ENCODE measurements around the gene CYP26A1.

CYP26A1 gene

DNA sequence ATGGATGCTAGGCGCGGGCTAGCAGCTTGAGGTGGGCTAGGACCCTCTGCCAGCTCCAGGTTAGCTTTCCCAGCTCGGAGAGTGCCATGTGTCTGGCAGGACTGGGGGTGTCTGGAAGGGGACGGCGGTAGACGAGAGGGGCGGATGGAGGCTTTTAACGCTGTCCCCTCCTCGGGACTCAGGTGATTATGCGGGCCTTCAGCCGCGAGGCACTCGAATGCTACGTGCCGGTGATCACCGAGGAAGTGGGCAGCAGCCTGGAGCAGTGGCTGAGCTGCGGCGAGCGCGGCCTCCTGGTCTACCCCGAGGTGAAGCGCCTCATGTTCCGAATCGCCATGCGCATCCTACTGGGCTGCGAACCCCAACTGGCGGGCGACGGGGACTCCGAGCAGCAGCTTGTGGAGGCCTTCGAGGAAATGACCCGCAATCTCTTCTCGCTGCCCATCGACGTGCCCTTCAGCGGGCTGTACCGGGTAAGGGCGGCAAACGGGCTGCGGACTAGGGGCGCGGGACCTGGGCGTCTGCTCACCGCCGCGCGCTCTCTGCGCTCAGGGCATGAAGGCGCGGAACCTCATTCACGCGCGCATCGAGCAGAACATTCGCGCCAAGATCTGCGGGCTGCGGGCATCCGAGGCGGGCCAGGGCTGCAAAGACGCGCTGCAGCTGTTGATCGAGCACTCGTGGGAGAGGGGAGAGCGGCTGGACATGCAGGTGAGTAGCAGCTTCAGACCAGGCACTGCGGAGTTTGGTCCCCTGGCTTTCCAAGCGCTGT, 1.1 kb downstream of the CYP26A1 start:
- peak overlapping the region; percentile 47 for H3K4me3 ChIP-seq (ENCODE audit: low read length)
- DNase-seq (ENCODE audit: low read depth) = no peak
- TF ChIP-seq, protein P1, sequence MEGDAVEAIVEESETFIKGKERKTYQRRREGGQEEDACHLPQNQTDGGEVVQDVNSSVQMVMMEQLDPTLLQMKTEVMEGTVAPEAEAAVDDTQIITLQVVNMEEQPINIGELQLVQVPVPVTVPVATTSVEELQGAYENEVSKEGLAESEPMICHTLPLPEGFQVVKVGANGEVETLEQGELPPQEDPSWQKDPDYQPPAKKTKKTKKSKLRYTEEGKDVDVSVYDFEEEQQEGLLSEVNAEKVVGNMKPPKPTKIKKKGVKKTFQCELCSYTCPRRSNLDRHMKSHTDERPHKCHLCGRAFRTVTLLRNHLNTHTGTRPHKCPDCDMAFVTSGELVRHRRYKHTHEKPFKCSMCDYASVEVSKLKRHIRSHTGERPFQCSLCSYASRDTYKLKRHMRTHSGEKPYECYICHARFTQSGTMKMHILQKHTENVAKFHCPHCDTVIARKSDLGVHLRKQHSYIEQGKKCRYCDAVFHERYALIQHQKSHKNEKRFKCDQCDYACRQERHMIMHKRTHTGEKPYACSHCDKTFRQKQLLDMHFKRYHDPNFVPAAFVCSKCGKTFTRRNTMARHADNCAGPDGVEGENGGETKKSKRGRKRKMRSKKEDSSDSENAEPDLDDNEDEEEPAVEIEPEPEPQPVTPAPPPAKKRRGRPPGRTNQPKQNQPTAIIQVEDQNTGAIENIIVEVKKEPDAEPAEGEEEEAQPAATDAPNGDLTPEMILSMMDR (conservative IDR thresholded peaks at IDR 0.05; ENCODE audit: low read depth, low read length) = no peak

DNA sequence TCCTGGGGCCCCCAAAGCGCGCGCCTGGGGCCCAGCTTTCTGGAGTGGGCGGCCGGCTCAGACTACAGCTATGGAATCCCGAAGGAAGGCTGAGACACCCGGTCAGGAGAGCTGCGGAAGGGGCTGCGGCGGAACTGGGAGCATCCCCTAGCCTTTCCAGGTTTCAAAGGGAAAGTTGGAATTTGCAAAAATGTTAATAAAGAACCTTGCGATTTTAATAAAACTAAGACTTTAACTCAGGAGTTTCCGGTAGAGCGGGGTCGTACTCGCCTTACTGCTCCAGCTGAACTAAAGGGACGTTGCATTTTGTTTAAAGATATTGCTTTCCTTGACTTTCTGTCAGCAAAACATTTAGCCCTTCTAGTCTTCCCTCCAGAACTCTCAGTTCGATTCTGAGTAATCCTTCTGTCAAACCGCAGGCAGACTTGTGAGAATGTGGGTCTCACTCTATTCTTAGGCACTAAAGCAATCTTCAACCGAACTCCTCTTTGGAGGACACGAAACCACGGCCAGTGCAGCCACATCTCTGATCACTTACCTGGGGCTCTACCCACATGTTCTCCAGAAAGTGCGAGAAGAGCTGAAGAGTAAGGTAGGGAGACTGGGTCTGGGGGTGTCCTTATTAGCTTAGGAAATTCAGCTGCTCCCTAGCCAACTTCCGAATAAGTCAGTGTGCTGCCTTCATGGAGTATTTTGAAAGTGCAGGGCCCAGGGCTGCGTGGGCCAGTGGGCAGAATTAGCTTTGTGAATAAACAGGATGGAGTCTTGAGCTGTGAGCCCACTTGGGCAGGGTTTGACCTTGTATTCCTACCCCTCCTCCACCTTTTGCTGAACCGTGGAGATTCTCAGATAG, 1.9 kb downstream of the CYP26A1 start:
- no peak for DNase-seq (ENCODE audit: low read depth)
- peak overlapping the region; percentile 47 for H3K4me3 ChIP-seq (ENCODE audit: low read length)
- TF ChIP-seq, protein P1 (conservative IDR thresholded peaks at IDR 0.05; ENCODE audit: low read depth, low read length) = no peak

DNA sequence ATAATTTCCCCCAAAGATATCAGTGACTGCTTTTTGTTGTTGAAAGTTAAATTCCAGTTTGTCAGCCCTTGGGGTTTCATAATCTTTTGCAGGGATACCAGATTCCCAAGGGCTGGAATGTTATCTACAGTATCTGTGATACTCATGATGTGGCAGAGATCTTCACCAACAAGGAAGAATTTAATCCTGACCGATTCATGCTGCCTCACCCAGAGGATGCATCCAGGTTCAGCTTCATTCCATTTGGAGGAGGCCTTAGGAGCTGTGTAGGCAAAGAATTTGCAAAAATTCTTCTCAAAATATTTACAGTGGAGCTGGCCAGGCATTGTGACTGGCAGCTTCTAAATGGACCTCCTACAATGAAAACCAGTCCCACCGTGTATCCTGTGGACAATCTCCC, 3.2 kb downstream of the CYP26A1 start:
- H3K4me3 ChIP-seq (ENCODE audit: low read length) = no peak overlapping the region
- TF ChIP-seq, protein P1 (conservative IDR thresholded peaks at IDR 0.05; ENCODE audit: low read depth, low read length) = no peak
- DNase-seq (ENCODE audit: low read depth) = no peak

- TF ChIP-seq, protein P1 (conservative IDR thresholded peaks at IDR 0.05; ENCODE audit: low read depth, low read length) = no peak
Measured at GRCh38 chr10:93077860-93078337, 4.2 kb downstream of the CYP26A1 start.

GRCh38 chr10:93079663-93080349, 6.1 kb downstream of the CYP26A1 start:
- H3K4me3 ChIP-seq (ENCODE audit: low read length) = peak overlapping the region; percentile 12
- TF ChIP-seq, protein P1 (conservative IDR thresholded peaks at IDR 0.05; ENCODE audit: low read depth, low read length) = no peak
- DNase-seq (ENCODE audit: low read depth) = no peak

More at GRCh38 chr10:93077860-93078337, 4.2 kb downstream of the CYP26A1 start:
- no peak overlapping the region for H3K4me3 ChIP-seq (ENCODE audit: low read length)
- no peak for DNase-seq (ENCODE audit: low read depth)

GRCh38 chr10:93080350-93081046, 6.8 kb downstream of the CYP26A1 start:
- H3K4me3 ChIP-seq (ENCODE audit: low read length) = no peak overlapping the region
- DNase-seq (ENCODE audit: low read depth) = no peak
- TF ChIP-seq, protein P1 (conservative IDR thresholded peaks at IDR 0.05; ENCODE audit: low read depth, low read length) = peak; percentile 84
